GM12891 (cell line): ENCODE data around the gene RRP1B.
"Not testable (repeated sequence)": the region's sequence is repeated elsewhere in the genome, so short reads cannot be mapped to it uniquely, and the experiment has no call there.

Experiments
- DNase-seq: peaks from one replicate; pipeline ENCODE4 v3.0.0; 2011; ENCODE audit warnings: low spot score; ENCODE audit not compliant: insufficient read length
- FAIRE-seq: peaks from 2 replicates; lab custom pipeline; 2011; peaks lifted over from hg19 to GRCh38; lab: Jason Lieb, UNC
- PAX5 ChIP-seq: IDR thresholded peaks from 2 replicates; pipeline ENCODE4 v1.6.1; 2011; ENCODE audit warnings: low read length, moderate library complexity, mild to moderate bottlenecking; ENCODE audit not compliant: insufficient read depth, severe bottlenecking
- POLR2A ChIP-seq: IDR thresholded peaks from 2 replicates; pipeline ENCODE4 v1.6.1; 2011; ENCODE audit warnings: low read depth, low read length, control low read depth
- POLR2AphosphoS5 ChIP-seq: IDR thresholded peaks from 2 replicates; pipeline ENCODE4 v1.6.1; 2011; ENCODE audit warnings: low read depth, low read length, control low read depth
- POU2F2 ChIP-seq: IDR thresholded peaks from 2 replicates; pipeline ENCODE4 v1.6.1; 2011; ENCODE audit warnings: low read depth, mild to moderate bottlenecking, control low read depth, low read length, moderate library complexity
- SPI1 ChIP-seq: IDR thresholded peaks from 2 replicates; pipeline ENCODE4 v1.6.1; 2011; ENCODE audit warnings: low read depth, low read length, control low read depth
- TAF1 ChIP-seq: IDR thresholded peaks from 2 replicates; pipeline ENCODE4 v1.6.1; 2011; ENCODE audit warnings: low read depth, low read length, control low read depth

Gene RRP1B

DNA sequence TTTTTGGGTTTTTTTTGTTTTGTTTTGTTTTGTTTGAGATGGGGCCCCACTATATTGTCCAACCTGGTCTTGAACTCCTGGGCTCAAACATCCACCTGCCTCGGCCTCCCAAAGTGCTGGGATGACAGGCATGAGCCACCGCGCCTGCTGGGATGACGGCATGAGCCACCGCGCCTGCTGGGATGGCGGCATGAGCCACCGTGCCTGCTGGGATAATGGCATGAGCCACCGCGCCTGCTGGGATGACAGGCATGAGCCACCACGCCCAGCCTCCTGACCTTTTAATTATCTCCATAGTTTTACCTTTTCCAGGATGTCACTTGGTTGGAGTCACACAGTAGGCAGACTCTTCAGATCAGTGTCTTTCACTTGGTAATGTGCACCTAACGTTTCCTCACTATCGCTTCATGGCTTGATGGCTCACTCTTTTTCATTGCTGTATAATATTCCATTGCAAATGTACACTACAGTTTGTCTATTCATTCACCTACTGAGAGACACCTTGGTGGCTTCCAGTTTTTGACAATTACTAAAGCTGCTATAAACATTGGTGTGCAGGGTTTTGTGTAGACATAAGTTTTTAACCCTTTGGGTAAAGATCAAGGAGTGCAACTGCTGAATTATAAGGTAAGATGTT, 49.5 kb downstream of the RRP1B start:
- DNase-seq (no peak), FAIRE-seq (no peak)
- no peak for TF ChIP-seq POLR2AphosphoS5
- no peak for TF ChIP-seq POLR2A

- no peak for TF ChIP-seq SPI1
- no peak for TF ChIP-seq POLR2AphosphoS5
- TF ChIP-seq PAX5, result no peak
- no peak for DNase-seq
- FAIRE-seq, result no peak
Measured at GRCh38 chr21:43712268-43712942, 53.0 kb downstream of the RRP1B start.

DNA sequence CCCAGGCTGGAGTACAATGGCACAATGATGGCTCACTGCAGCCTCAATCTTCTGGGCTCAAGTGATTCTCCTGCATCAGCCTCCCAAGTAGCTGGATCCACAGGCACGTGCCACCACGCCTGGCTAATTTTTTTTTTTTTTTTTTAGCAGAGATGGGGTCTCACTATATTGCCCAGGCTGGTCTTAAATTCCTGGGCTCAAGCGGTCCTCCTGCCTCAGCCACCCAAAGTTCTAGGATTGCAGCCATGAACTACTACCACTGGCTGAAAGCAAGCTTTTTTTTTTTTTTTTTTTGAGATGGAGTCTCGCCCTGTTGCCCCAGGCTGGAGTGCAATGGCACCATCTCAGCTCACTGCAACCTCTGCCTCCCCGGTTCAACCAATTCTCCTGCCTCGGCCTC, 53.8 kb downstream of the RRP1B start:
- not testable (repeated sequence) for FAIRE-seq, DNase-seq

- FAIRE-seq, result peak; percentile 94
- no peak for DNase-seq
- no peak for TF ChIP-seq TAF1
- peak; percentile 32 for TF ChIP-seq PAX5
Measured at GRCh38 chr21:43716376-43717165, 57.2 kb downstream of the RRP1B start.

DNA sequence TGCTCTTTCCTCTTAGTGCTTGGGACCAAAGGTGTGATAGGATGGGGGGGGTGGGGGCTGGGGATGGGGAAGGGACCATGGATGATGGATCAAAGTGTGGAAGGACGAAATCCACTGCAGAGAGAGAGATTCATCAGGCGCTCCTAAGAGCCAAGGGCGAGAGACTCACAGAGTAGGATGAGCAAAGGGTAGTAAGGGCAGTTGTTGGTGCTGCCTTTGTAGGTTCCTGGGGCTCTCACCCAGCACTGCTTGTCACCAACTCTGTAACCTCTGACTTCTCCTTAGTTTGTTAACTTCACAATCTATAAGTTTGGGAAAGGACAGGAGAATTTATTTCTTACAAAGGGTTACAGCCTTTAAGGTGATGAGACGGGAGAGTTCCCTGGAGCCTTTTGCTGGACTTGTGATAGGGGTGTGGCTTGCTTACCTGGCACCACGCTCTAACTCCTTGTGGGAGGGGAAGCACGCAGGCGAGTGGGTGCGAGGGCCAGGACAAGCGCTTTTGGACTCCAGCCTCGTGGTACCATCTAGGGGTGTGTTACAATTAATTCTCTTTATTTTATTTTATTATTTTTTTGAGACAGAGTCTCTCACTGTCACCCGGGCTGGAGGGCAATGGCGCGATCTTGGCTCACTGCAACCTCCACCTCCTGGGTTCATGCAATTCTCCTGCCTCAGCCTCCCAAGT, 58.0 kb downstream of the RRP1B start:
- DNase-seq, result no peak
- TF ChIP-seq POU2F2, result no peak
- TF ChIP-seq SPI1, result no peak
- TF ChIP-seq TAF1, result no peak
- TF ChIP-seq POLR2AphosphoS5, result no peak
- no peak for TF ChIP-seq PAX5
- TF ChIP-seq POLR2A, result no peak
- peak; percentile 71 for FAIRE-seq

DNA sequence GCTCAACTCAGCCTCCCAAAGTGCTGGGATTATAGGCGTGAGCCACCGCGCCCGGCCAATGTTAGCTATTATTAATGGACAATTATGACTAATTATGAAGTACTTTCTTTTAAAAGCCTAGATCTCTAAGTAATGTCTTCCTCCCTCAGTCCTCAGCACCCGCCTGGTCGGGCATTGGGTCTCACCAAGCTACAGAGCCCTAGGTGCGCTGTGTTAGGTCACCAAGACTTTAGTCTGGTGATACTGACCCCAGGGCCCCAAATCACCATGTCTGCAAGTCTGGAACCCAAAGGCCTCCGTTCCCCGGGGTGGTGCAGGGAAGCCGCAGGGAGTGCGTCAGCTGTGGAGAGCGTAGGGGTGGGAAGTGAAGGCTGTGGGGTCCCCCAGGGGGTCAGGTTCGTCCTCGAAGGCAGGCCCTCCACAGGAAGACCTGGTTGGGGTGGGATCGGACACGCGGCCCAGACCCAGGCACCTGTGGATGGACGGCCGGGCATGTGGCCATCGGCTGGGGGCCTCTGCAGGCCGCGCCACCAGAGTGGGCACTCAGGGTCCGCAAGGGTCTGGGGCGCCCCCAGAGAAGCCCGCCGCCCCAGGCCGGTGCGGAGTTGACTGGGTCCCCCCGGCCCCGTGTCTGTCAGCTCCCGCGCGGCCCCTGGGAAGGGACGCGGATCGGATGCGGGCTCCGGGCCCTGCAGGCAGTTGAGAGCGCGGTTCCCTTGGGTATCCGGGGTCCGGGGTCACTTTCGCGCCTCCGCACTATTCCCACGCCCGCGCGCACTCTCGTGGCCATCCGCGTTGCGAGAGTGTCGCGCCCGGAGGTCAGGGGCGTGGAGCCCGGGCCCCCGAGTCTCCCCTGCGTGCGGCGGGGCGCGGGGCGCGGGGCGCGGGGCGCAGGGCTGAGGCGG, 58.9 kb downstream of the RRP1B start:
- FAIRE-seq, result no peak
- DNase-seq, result no peak
- no peak for TF ChIP-seq PAX5
- no peak for TF ChIP-seq TAF1
- TF ChIP-seq SPI1, result no peak
- no peak for TF ChIP-seq POLR2AphosphoS5
- no peak for TF ChIP-seq POU2F2
- TF ChIP-seq POLR2A, result no peak

- DNase-seq (peak; percentile 79), FAIRE-seq (peak; percentile 94)
- TF ChIP-seq PAX5 (no peak), POU2F2 (no peak), POLR2AphosphoS5 (peak; percentile 46; the same call in 1 of the 2 replicates), POLR2A (no peak), TAF1 (no peak; the same call in 1 of the 2 replicates), SPI1 (peak; percentile 93)
Measured at GRCh38 chr21:43718872-43719747, 59.8 kb downstream of the RRP1B start, which contains the start of gene PDXK. Gene PDXK (plus strand): TSS chr21:43719129. CDS start chr21:43719295, 166 bp downstream.

- TF ChIP-seq POU2F2, result no peak
- TF ChIP-seq POLR2AphosphoS5, result no peak
- no peak for TF ChIP-seq SPI1
- no peak for TF ChIP-seq POLR2A
- TF ChIP-seq PAX5, result no peak
- TF ChIP-seq TAF1, result no peak
- no peak for FAIRE-seq
- no peak for DNase-seq
Measured at GRCh38 chr21:43719748-43720538, 60.6 kb downstream of the RRP1B start.
